Heart left ventricle (tissue), 16 donors: ENCODE results near the gene TF. TPM values are rescaled to one million over a fixed set of nuclear protein-coding genes. Genes with fewer than 3 reads are reported as not detected.

Experiments used
- ATAC-seq, 4 donors: fragments of 200-7000 bp; cut with Tn5 transposase; one replicate each; pipeline ENCODE4 v1.9.1; 2020 to 2022; ENCODE audit warnings: moderate library complexity in 4 of 4, mild to moderate bottlenecking in 3 of 4, moderate number of reproducible peaks in 1 of 4
- DNase-seq, 5 donors: peaks; one replicate each; pipeline ENCODE4 v3.0.0-alpha.2; 2020
- H3K27ac ChIP-seq, 12 donors: fragments of 200-600 bp; sonication (generic) in 4 of 12; one replicate each; pipeline versions ENCODE4 v1.5.0 to v1.8.0; 2016 to 2022; ENCODE audit warnings: mild to moderate bottlenecking in 2 of 12
- H3K27me3 ChIP-seq, 9 donors: fragments of 200-600 bp; sonication (generic) in 2 of 9; one replicate each; pipeline versions ENCODE4 v1.5.1 to v1.8.0; 2016 to 2022; ENCODE audit warnings: mild to moderate bottlenecking in 3 of 9
- H3K36me3 ChIP-seq, 9 donors: fragments of 200-600 bp; sonication (generic) in 2 of 9; one replicate each; pipeline versions ENCODE4 v1.5.0 to v1.8.0; 2018 to 2022; ENCODE audit warnings: mild to moderate bottlenecking in 2 of 9
- H3K4me1 ChIP-seq, 12 donors: fragments of 200-600 bp; sonication (generic) in 4 of 12; one replicate each; pipeline versions ENCODE4 v1.5.0 to v1.8.0; 2016 to 2022; ENCODE audit warnings: mild to moderate bottlenecking in 3 of 12
- H3K4me3 ChIP-seq, 12 donors: fragments of 200-600 bp; sonication (generic) in 4 of 12; one replicate each; pipeline versions ENCODE4 v1.5.0 to v1.8.0; 2017 to 2022; ENCODE audit warnings: mild to moderate bottlenecking in 9 of 12, moderate library complexity in 4 of 12
- H3K9me3 ChIP-seq, 12 donors: fragments of 200-600 bp; sonication (generic) in 4 of 12; one replicate each; pipeline versions ENCODE4 v1.5.0 to v1.8.0; 2016 to 2022; ENCODE audit warnings: mild to moderate bottlenecking in 1 of 12
- CTCF ChIP-seq, 12 donors: fragments of 200-600 bp; sonication (generic) in 4 of 12; IDR thresholded peaks; one replicate each; pipeline versions ENCODE4 v1.5.0 to v1.8.0; 2018 to 2022; ENCODE audit warnings: antibody characterized with exemption in 12 of 12, mild to moderate bottlenecking in 5 of 12
- POLR2A ChIP-seq, 2 donors: fragments of 450-650 bp; IDR thresholded peaks; one replicate each; pipeline ENCODE4 v1.6.1; 2017; ENCODE audit warnings: antibody characterized with exemption in 2 of 2, mild to moderate bottlenecking in 2 of 2, moderate library complexity in 2 of 2
- WGBS, 4 donors: extraction: QIAGEN DNeasy Blood & Tissue Kit in 2 of 4; methylation state at CpG; one replicate each; pipeline versions ENCODE4 v1.1.5 to v1.1.7; 2013 to 2018; 5-methylcytosine and 5-hydroxymethylcytosine counted together
- intact Hi-C, 10 donors: fragments of 100-400 bp; cut with DNase I; formaldehyde crosslinking; loops; one replicate each; pipeline versions ENCODE4 v1.11.1 to v1.14.2; 2022
- polyA plus RNA-seq, 2 donors: library from polyadenylated mRNA; stranded (reverse); fragments of 200-250 nt; gene quantifications; one replicate each; pipeline ENCODE4 v1.2.3, GENCODE V29; 2013
- total RNA-seq, 9 donors: library from RNA; depleted of rRNA in 2 of 9; stranded (reverse); fragments of >200 nt in 2 of 9; fragmentation: NEBNext Ultra II Directional in 3 of 9; extraction: Animal tissue kit (Norgen Biotek cat#: 25700) in 3 of 9; gene quantifications; one replicate each; pipeline versions ENCODE4 v1.1.0 to v1.2.4, GENCODE V29; 2016 to 2023
- donor health status: ischemic (EF 13 %, LVEDD 7.1; RV severe dilation, severe dysfunction).
- donor health status: healthy with polysubstance abuse.
- donor health status: DM: no; HTN: yes; CAD: no.
- donor health status: DM: no; HTN: no; CAD: no.
- donor health status: ischemic (EF 25% LVEDD 6.9; RV normal size, moderate dysfunction).
- donor health status: ischemic (EF 25% LVEDD 5.7; RV mildly dilated, moderate dysfunction).
- donor health status: healthy.
- donor health status: DM: yes; HTN: yes; CAD: no.
- donor health status: ischemic (EF 35%, LVEDD 5.7; RV mildly dilated, moderate dysfunction).
- donor health status: nonischemic (EF 11% LVEDD 7.7; RV severe dilation, severe dysfunction).
- donor health status: DM: yes; HTN: yes; CAD: no.
- donor health status: PGD.
- donor health status: ischemic (EF 29% LVEDD 5.4; RV normal size, mild dysfunction).
- donor health status: nonischemic (EF 23%, LVEDD 6.1; RV moderate dilation, normal function).

TF gene
- total and polyA plus RNA-seq, 11 donors: 0.86 to 76.0 (median 2.4) TPM; not detected in 1

GRCh38 chr3:133746712-133747066, 496 bp downstream of the TF start:
- Histone ChIP-seq H3K27me3 (peaks cover 0 to 22% (median 10%) of the 10 kb centered on the region in 9 donors), H3K27ac (no peak overlapping the region), H3K9me3 (no peaks in the 10 kb centered on the region), H3K36me3 (no peaks in the 10 kb centered on the region), H3K4me1 (peaks cover 0 to 11% (median 0%) of the 10 kb centered on the region in 12 donors), H3K4me3 (peak overlapping the region in 1 of 12 donors; percentile 26)
- intact Hi-C loops: no loop called here
- no peak for TF ChIP-seq POLR2A (IDR thresholded peaks at IDR 0.05)
- no peak for TF ChIP-seq CTCF (IDR thresholded peaks at IDR 0.05)
- ATAC-seq (no peak), DNase-seq (no peak)
- WGBS, 4 donors: 82 to 90% (median 87%) methylated on average over 5 to 8 of the region's 8 CpGs

DNA sequence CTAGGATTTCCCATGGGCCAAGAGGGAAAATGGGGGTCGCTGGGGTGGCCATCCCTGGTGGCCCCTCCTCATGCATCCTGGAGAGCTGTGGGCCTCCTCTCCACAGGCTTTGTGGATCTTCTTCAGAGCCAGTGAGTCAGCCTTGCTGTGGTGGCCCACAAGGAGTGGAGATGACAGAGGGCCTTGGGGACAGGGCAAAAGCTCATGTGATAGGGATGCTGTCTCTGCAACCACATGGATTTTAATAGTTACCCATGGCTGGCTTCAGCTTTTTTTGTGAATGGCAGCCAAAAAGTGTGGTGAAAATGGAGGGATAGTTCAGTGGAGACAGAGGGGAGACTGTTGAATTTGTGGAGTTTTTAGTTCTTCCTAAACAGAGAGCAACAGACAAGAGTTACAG, 1.2 kb downstream of the TF start:
- WGBS, 4 donors: 80 to 100% (median 88%) methylated on average over 1 of the region's 1 CpG
- Histone ChIP-seq H3K4me3 (no peak overlapping the region), H3K27me3 (peaks cover 0 to 22% (median 10%) of the 10 kb centered on the region in 9 donors), H3K9me3 (no peaks in the 10 kb centered on the region), H3K27ac (no peak overlapping the region), H3K4me1 (peaks cover 0 to 11% (median 0%) of the 10 kb centered on the region in 12 donors), H3K36me3 (no peaks in the 10 kb centered on the region)
- ATAC-seq (no peak), DNase-seq (no peak)
- intact Hi-C loops: no loop called here
- TF ChIP-seq POLR2A (IDR thresholded peaks at IDR 0.05): no peak
- no peak for TF ChIP-seq CTCF (IDR thresholded peaks at IDR 0.05)

GRCh38 chr3:133747907-133748639, 1.9 kb downstream of the TF start:
- WGBS, 4 donors: 93 to 94% (median 93%) methylated on average over 12 of the region's 12 CpGs
- Histone ChIP-seq H3K4me1 (peaks cover 0 to 11% (median 0%) of the 10 kb centered on the region in 12 donors), H3K27me3 (peaks cover 0 to 22% (median 10%) of the 10 kb centered on the region in 9 donors), H3K9me3 (no peaks in the 10 kb centered on the region), H3K36me3 (no peaks in the 10 kb centered on the region), H3K27ac (no peak overlapping the region), H3K4me3 (no peak overlapping the region)
- DNase-seq (no peak), ATAC-seq (no peak)
- intact Hi-C loops: no loop called here
- no peak for TF ChIP-seq POLR2A (IDR thresholded peaks at IDR 0.05)
- no peak for TF ChIP-seq CTCF (IDR thresholded peaks at IDR 0.05)

DNA sequence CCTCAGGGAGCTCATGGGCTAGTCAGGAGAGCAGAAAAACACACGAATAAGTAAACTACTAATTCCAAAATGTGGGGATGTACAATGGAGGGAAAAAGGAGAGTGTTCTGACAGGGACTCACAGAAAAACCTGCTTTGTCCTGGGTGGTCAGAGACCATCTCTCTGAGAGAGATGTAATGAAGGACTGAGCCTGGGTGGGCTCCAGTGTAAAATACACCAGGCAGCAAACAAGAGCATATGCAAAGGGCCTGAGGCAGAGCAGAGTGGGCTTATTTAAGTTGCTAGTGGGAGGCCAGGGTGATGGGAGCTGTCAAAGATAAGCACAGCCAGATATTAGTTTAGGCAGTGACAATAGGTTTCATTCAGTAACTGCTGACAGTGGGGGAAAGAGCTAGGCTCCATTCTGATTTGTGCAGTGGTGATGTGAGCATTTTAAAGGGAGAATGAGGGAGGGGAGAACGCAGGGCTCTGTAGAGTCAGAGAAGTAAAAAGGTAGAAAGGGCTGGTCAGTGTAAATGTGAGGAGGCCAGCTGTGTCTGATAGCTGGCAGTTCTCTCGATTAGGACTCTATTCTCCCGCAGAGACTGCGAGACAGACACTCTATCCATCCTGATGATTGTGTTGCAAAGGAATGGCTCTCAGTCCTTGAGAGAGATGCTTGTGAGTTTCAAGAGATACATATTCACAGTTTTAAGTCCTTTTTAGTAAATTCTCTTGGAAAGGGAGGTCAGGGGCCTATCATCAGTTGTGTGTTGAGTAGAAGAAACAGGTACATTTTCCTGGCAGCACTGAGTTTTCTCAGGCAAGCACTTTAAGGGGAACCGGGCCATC, 3.5 kb downstream of the TF start:
- intact Hi-C loops: no loop called here
- no peak for ATAC-seq
- no peak for DNase-seq
- Histone ChIP-seq H3K27me3 (peaks cover 0 to 22% (median 10%) of the 10 kb centered on the region in 9 donors), H3K9me3 (no peaks in the 10 kb centered on the region), H3K36me3 (no peaks in the 10 kb centered on the region), H3K27ac (no peak overlapping the region), H3K4me1 (peaks cover 0 to 11% (median 0%) of the 10 kb centered on the region in 12 donors), H3K4me3 (no peak overlapping the region)
- TF ChIP-seq POLR2A (IDR thresholded peaks at IDR 0.05) (no peak), CTCF (IDR thresholded peaks at IDR 0.05) (no peak)
- 79 to 85% (median 82%) methylated on average over 6 of the region's 6 CpGs for WGBS, 4 donors
